ENCODE measurements around the gene TMEM52.
"Not testable (repeated sequence)": the region's sequence is repeated elsewhere in the genome, so short reads cannot be mapped to it uniquely, and the experiment has no call there.

TMEM52 gene

DNA sequence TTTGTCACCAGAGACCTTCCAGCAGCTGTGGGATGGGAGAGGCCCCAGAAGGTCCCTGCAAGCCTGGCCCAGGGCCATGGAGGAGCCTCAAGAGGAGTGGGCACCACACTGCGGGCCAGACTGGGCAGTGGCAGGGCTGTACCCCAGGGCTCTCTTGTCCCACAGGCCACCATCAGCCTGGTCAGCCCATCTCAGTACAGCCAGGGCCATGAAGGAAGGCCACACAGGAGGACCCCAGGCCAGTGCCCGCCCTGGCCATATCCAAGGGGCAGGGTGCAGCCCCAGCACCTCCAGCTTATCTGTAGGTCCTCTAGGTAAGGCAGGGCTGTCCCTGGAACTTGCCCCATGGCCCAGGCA lies 25.1 kb downstream of the TMEM52 start:
- no peak for DNase-seq

DNA sequence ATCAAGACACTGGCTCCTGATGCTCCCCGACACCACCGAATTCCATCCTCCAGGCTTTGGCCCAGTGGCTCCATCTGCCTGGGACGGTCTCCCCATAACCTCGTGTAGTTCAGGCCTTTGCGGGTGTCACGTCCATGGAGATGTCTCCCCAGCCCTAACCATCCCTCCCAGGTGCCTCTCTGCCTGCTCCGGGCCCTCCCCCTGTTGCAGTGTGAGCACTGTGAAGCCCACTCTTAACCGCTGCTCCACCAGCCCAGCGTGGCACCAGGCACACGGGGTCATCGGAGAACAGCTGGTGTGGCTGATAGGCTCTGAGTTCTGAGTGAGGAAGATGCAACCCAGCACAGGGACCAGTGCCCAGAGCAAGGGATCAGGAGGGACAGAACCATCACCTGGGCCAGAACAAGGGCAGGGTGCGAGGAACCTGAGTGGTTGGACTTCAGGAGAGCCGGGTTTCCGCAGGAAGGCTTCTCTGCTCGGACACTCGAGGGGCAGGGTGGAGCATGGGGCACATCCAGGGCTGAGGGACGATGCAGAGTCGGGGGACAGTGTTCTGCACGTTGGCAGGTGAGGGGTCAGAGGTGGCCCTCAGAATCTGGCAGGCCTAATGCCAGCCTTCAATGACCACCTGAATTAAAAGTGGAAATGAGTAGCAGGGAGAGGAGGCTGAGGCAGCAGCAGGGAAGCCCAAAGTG lies 25.6 kb downstream of the TMEM52 start:
- DNase-seq = no peak

DNA sequence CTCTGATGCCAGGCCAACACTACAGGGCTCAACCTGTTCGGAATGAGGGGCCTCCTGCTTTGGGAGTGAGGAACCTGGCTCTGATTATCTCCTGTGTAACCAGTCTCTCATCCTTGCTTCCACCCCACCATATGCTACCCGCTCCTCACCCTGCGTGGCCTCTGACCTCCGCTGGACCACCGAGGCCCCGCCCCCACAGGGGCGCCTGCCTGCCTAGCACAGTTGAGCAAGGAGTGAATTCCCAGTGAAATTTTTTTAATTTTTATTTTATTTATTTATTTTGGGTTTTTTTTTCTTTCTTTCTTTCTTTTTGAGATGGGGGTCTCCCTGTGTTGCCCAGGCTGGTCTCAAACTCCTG lies 26.3 kb downstream of the TMEM52 start:
- no peak for DNase-seq

DNA sequence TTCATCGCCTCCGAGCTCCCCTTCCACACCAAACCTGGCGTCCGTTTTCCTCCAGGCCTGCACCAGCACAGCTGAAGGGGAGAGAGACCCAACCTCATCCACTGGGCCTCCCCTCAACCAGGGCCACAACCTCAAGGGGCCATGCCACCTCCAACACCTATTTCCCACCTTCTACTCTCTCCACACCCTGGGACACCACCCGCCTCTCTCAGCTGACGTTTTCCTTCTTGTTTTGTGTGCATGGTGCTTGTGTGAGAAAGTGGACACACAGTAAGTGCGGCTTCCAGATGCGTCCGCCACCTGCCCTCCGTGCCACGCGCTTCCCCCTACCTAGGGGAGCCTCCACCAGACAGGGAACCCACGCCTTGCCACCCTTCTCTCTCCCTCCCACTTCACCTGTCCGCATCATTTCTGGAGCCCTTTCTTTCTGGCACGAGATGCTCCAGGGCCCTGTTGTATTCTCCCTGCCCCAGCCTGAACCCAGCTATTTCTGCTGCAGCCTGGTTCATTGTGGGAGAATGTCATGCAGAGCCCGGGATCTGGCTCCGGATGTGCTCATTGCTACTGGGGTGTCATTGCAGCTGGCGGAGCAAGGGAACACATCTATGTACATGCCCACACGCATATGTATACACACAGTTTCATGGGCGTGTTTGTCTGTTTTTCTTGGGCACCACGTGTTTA lies 26.9 kb downstream of the TMEM52 start:
- DNase-seq = no peak

DNA sequence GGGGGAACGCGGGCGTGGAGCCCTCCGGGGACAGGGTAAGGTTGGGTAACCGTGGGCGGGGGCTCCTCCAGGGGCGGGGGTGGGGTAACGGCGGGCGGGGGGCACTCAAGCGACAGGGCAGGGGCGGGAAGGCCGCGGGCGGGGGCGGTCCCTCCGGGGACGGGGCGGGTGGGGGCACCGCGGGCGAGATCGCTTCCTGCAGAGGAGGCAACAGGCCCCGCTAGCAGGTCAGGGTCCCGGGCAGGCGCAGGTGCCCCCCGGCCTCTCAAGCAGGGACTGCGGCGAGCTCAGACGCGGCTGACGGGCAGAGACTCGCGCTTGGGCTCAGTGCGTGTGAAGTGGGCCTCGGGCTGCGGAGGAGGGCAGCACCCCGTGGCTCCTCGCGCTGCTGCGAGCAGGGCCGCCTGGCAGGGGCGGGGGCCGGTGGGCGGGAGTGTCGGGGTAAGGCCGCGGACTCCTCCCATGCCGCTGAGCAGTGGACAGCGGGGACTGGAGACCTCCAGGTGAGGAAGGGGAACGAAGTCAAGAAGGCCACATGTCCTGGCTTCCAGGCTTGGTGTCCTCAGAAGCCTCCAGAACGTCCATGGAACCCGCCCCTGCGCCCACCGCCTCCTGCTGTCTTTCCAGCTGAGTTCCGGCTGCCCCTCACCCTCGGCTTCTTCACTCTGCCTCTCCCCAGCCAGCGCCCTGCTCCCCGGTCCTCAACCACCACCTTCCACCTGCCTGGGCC lies 27.6 kb downstream of the TMEM52 start:
- peak; percentile 70 for DNase-seq

DNA sequence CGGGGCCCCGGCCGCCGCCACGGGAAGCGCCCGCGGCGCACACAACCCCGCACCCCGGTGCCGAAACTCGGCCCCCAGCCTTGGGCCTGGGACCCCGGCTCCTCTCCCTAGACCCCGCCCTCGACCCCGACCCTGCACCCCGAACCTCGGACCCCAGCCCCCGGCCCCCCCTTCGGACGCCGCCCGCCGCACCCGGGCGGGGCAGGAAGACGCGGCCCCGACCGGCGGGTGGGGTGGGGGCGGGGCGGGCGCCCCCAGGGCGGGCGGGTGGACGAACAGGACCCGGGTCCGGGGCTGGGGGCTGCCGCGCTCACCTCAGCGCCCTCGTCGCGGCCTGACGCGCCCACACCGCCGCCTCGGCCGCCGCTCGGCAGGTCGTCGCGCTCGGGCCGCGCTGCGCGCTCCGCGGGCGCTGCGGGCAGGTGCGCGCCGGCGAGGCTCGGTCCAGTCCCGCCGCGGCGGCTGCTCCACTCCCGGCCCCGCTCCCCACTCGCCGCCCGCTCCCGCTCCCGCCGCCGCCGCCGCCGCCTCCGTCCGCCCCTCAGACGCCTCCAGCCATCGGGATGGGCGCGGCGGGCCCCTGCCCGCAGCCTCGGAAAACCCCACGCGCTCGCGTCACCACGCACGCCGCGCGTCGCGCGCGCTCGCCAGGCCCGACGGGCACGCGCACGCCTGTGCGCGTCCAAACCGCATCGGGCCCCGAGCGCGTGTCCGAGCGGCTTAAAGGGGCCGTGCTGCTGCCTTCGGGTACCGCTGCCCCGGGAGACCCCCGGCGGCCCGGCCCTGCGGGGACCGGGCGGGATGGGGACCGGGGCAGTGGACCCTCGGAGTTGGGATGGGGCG lies 28.4 kb downstream of the TMEM52 start, which contains the start of gene GNB1:
Gene GNB1 (minus strand): TSS at position 582 of the 843 bp plus-strand sequence. CDS start 65,634 bp downstream, outside the sequence.
- DNase-seq = peak; percentile 88

DNA sequence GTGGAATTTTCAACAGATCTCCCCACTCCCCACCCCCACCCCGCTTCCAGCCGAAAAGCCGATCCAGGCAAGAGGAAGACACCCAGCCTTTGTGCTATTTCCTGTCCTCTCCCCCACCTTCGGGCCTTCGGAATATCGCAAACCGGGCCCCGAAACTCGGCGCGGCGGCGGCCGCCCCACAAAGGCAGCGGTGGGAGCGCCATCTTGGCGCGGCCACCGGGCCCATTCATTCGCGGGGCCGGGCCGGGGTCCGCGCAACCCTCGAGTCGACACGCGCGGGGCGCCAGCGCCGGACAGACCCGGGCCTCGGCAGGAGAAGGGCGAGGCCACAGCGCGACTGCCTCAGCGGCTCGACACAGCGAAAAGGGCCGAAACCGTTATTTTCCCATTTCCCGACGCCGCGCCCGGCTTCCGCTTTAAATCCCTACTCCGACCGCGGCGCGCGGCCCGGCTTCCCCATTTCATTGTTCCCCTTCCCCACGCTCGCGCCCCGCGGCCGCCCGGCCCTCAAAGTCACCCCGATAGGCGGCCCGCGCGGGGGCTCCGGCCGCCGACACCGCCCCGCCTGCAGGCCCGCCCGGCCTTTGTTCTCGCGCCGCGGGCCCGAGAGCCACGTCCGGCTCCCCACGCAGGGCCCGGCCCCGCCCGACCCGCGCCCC lies 29.1 kb downstream of the TMEM52 start:
- DNase-seq = peak; percentile 81

DNA sequence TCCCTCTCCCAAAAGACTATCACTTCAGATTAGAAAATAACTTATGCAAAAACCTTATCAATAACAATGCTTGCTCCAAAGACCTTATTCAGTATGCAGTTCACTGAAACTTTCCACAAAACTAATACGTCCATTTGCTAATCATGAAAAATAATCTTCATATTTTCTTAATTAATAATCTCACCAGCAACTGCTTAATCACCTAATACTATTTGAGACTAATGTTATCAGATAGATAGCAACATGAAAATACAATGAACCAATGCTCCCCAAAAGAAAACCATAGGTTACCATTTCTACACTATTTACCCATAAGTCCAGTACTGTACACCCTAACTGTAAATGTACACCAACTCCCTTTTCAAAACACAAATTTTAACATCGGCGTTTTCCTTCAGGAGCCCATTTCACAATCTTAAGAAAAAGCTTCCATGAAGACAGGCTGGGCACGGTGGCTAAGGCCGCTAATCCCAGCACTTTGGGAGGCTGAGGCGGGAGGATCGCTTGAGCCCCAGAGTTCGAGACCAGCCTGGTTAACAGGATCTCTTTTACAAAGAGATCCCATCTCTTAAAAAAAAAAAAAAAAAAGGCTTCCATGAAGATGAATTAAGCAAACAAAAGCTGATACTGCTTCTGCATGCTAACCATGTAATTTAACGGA lies 29.9 kb downstream of the TMEM52 start:
- no peak for DNase-seq

DNA sequence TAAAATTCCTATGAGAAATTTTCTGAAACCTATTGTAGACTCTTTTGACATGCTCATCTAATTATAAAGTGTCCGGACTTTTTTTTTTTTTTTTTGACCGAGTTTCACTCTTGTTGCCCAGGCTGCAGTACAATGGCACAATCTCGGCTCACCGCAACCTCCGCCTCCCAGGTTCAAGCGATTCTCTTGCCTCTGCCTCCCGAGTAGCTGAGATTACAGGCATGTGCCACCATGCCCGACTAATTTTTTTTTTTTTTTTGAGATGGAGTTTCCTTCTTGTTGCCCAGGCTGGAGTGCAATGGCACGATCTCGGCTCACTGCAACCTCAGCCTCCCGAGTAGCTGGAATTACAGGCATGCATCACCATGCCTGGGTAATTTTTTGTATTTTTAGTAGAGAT lies 35.2 kb downstream of the TMEM52 start:
- DNase-seq = not testable (repeated sequence)

DNA sequence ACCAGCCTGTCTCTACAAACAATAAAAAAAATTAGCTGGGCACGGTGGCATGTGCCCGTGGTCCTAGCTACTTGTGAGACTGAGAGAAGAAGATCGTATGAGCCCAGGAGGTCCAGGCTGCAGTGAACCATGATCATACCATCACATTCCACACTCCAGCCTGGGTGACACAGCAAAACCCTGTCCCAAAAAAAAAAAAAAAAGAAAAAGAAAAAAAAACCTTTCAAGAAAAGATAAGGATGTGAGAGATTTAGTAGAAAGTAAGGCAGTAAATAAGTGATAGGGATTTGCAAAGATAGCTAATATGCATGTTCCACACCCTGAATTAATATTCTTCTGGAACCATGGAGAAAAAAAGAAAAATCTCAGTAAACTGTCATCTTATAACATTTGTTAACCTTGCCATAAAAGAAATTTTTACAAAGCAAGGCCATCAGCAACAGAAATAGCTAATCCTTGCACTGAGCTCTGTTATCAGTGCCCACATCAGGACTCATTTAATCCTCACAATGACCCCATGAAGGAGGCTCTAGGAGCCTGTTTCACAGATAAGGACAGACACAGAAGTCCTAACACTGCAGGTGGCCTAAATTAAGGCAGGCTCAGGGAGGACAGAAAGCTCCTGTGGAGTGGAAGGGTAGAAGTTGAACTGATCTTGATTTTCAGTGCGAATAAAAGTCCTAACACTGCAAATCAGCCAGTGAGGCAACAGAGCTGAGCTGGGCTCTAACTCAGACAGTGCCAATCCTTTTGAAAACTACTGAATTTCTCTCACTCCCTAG lies 35.8 kb downstream of the TMEM52 start:
- DNase-seq = no peak

DNA sequence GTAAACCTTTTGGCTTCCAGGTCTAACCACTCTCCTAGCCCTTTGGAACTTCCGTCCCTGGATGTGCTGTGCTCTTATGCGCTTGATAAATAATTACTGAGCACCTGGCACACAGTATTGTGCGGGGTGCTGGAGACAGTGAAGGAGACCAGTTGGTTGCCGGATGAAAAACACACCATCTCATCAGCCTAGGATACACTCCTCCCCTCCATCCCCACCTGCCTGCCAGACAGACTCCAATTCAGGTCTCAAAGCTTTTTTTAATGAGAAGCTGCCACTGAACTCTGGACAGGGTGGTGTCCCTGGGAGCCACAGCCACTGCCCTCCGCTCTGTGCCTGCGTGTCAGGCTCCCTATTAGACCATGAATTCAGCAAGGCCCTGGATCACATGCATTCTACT lies 37.4 kb downstream of the TMEM52 start:
- DNase-seq = no peak

DNA sequence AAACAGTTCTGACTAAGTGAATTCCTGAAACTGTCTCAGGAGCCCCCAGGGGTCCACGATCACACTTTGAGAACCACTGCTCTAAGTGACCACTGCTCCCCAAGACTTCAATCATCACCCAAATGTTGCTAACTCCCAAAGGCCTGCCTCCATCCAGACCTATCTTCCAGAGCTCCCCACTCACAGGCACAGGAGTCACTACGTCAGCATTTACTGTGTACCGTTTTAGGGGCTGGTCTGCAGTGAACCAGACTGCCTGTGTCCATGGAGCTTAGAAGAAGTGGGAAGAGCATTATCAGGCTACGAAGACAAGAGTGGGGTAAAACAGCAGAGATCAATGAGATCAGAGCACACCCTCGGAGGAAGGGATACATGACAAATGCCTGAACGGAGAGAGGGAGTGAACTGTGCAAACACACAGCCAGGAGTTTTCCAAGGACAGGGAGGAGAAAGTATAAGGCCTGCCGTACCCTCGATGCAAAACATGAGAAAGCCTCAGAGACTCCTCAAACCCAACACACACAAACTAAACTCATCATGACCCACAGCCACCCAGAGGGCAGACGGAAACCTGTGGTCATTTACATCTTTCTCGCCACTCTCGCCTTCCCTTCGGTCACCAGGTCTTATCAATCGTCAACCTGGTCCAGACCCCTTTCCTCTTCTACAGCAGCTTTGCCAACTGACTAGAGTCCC lies 38.3 kb downstream of the TMEM52 start:
- no peak for DNase-seq

DNA sequence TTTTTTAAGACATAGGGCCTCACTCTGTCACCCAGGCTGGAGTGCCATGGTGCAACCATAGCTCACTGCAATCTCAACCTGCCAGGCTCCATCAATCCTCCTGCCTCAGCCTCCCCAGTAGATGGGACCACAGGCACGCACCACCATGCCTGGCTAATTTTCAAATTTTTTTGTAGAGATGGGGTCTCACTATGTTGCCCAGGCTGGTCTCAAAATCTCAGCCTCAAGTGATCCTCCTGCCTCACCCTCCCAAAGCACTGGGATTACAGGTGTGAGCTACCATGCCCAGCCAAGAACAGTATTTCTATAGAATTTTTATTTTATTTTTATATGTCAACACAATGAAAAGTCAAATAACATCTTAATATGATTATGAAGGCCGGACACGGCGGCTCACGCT lies 39.1 kb downstream of the TMEM52 start:
- no peak for DNase-seq

DNA sequence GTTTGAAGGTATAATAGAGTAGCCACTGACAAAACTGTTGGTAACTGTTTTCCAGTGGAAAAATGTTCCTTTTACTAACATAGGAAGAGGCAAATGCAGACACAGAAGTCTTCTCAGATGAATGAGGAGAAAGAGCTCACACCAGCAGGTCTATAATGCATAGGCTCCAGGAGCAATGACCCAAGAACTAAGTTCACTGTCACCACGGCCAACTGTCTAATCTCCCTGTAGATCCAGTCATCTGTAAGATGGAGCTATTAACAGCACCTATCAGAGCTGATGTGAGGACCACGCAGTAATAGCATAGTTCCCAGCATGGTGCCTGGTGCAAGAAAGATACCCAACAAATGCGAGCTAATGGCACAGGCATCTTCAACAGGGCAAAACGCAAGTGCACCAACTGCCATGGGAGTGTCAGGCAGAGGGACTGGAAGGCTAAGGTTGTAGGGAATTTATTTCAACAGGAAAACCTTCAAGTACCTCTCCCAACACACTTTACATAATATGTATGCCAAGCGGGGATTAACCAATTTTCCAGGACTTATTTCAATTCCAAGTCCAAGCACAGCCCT lies 41.1 kb downstream of the TMEM52 start:
- no peak for DNase-seq

DNA sequence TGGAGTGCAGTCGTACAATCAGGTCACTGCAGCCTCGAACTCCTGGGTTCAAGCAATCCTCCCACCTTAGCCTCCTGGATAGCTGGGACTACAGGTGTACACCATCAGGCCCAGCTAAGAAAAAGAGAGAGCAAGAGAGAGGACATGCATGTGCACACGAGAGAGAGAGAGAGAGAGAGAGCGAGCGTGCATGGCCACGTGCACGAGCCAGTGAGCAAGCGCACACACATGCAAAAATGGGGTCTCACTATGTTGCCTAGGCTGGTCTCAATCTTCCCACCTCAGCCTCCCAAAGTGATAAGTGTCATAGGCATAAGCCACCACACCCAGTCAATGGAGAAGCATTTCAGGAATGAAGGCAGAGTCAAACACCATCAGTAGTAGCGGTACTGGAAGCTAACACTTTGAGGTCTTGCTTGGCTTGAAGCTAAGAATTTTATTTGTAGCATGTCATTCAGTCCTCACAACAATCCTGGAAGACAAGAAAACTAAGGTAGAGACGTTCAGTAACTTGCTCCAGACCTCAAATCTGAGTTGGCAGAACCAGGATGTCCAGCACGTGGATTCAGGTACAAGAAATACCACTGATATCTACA lies 42.6 kb downstream of the TMEM52 start:
- DNase-seq = no peak

DNA sequence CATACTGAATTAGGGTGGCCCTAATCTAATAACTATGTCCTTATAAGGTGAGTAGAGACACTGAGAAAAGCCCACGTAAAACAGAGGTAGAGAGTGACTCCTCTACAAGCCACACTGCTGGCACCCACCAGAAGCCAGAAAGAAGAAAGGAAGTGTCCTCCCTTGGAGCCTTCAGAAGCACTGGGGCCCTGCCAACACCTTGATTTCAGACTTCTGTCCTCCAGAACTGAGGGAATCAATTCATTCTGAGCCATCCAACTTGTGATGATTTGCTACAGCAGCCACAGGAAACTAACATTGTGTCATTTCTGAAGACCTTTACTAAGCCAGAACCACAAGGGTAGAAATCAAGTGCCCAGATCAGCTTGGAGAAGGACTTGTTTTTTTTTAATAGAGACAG lies 43.1 kb downstream of the TMEM52 start:
- DNase-seq = no peak

DNA sequence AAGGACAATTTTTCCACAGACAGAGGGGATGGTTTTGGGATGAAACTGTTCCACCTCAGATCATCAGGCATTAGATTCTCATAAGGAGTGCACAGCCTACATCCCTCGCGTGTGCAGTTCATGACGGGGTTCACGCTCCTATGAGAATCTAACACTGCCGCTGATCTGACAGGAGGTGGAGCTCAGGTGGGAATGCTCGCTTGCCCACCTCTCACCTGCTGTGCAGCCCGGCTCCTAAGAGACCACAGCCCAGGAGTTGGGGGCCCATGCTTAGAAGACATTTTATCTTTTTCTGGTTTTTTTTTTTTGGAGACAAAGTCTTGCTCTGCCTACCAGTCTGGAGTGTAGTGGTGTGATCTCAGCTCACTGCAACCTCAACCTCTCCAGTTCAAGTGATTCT lies 44.2 kb downstream of the TMEM52 start:
- DNase-seq = no peak

DNA sequence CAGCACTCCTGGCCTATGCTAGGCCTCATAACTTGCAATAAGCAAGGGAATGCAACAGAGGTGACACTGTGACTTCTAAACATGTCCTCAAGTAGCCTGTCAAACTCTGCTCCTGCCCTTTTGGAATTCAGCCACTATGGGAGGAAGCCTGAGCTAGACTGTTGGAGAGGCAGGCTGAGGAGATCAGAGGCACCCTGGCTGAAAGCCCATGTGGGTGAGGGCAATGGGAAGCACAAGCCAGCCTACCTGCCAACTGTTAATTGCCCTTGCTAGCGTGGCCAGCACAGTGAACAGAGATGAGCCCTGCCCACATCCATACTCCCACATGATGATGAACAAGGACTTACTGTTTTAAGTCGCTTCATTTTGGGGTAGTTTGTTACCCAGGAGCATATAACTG lies 45.9 kb downstream of the TMEM52 start:
- DNase-seq = no peak

DNA sequence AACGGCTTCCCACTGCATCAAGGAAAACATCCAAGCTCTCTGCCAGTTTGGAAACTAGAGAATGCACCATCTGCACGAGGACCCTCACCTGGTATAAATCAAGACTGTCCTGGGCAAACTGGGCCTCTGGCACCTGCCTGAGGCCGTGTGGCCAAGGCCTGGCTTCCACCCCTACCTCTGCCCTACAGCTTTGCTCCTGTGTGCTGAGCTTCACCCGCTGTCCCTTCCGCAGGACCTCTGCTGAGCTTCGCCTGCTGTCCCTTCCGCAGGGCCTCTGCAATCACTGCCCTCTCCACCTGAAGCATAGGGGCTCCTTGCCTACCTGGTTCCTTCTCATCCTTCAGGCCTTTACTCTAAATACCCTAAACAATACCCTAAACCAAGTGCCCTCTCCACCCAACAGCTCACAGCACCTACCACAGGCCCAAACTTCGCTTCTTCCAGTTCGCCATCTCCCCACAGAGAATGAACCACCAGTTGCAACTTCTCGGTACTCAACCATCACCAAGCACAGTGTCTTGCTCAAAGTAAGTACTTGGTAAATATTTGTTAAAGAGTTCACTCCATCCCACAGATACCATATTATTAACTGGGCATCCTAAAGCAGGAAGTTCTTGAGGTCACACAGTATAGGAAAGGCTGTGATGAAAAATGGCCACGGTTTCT lies 46.6 kb downstream of the TMEM52 start:
- no peak for DNase-seq
